Measurements from ENCODE around the gene CACNA1A.
"Not testable (repeated sequence)": the region's sequence is repeated elsewhere in the genome, so short reads cannot be mapped to it uniquely, and the experiment has no call there.

Gene CACNA1A

DNA sequence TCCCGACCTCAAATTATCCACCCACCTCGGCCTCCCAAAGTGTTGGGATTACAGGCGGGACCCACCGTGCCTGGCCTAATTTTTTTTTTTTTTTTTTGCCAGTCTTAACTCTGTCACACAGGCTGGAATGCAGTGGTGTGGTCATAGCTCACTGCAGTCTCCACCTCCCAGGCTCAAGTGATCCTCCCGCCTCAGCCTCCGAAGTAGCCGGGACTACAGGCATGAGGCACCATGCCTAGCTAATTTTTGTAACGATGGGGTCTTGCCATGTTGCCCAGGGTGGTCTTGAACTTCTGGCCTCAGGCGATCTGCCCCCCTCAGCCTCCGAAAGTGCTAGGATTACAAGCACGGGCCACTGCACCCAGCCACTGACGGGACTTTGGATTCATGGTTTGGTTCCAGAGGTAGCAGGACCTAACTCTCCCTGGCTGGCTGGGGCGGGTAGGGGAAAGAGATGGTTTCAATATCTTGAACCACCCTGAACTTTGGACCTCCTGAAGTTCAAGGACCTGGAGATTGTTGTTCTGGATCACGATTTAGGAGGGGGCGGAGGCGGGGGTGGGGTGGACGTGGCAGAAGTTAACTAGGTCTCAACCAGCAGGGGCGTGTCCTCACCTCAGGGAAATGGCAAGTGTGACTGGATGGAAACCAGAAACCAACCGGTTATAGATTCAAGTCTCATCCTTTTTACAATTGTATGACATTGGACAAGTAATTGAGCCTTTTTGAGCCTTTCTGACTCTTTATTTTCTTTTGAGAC, 315.3 kb downstream of the CACNA1A start:
- no peak for TF ChIP-seq EZH2 (optimal IDR thresholded peaks at IDR 0.05; ENCODE audit: low read depth, low read length)
- TF ChIP-seq, protein P1, sequence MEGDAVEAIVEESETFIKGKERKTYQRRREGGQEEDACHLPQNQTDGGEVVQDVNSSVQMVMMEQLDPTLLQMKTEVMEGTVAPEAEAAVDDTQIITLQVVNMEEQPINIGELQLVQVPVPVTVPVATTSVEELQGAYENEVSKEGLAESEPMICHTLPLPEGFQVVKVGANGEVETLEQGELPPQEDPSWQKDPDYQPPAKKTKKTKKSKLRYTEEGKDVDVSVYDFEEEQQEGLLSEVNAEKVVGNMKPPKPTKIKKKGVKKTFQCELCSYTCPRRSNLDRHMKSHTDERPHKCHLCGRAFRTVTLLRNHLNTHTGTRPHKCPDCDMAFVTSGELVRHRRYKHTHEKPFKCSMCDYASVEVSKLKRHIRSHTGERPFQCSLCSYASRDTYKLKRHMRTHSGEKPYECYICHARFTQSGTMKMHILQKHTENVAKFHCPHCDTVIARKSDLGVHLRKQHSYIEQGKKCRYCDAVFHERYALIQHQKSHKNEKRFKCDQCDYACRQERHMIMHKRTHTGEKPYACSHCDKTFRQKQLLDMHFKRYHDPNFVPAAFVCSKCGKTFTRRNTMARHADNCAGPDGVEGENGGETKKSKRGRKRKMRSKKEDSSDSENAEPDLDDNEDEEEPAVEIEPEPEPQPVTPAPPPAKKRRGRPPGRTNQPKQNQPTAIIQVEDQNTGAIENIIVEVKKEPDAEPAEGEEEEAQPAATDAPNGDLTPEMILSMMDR (IDR thresholded peaks at IDR 0.05; ENCODE audit: low read length) = no peak
- TF ChIP-seq EZH2phosphoT487 (IDR thresholded peaks at IDR 0.05; ENCODE audit: low read length) = no peak
- no peaks in the 10 kb centered on the region for H3K79me2 ChIP-seq (ENCODE audit: low read length)
- no peaks in the 10 kb centered on the region for H3F3A ChIP-seq (ENCODE audit: insufficient read depth, low read length)
- no peaks in the 10 kb centered on the region for H3K36me3 ChIP-seq (replicated peaks; ENCODE audit: insufficient read depth, low read length)
- H2AFZ ChIP-seq (ENCODE audit: low read length) = no peak overlapping the region
- H3K27me3 ChIP-seq (replicated peaks; ENCODE audit: insufficient read depth, low read length) = peaks cover 72% of the 10 kb centered on the region
- no peak for DNase-seq
- H3K4me2 ChIP-seq (ENCODE audit: low read depth, low read length) = no peak overlapping the region
- no peak overlapping the region for H3K27ac ChIP-seq (ENCODE audit: low read length)
- H3K4me1 ChIP-seq (ENCODE audit: low read length) = no peaks in the 10 kb centered on the region
- no peak overlapping the region for H3K4me3 ChIP-seq (ENCODE audit: low read length)
- no peaks in the 10 kb centered on the region for H3K9me3 ChIP-seq (replicated peaks; ENCODE audit: insufficient read depth, low read length)
- H4K20me1 ChIP-seq (ENCODE audit: insufficient read depth, low read length) = no peaks in the 10 kb centered on the region
- H3K9ac ChIP-seq (ENCODE audit: low read length) = no peak overlapping the region
- H3K9me2 ChIP-seq (replicated peaks; ENCODE audit: insufficient read depth, low read length) = no peaks in the 10 kb centered on the region

DNA sequence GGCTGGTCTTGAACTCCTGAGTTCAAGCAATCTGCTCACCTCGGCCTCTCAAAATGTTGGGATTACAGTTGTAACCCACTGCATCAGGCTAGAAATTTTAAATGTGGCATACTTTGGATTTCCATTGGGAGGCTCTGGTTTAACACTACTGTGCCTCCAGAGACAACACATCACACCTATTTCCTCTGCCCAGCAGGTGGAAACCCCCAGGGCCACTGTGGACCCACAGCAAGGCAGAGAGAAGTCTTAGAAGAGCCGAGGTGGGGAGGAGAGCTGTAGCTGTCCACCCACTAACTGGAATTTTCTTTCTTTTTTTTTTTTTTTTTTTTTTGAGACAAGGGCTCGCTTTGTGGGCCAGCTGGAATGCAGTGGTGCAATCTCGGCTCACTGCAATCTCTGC, 316.7 kb downstream of the CACNA1A start:
- DNase-seq = no peak
- Histone ChIP-seq H3K4me3 (ENCODE audit: low read length) (no peak overlapping the region), H3K4me1 (ENCODE audit: low read length) (no peaks in the 10 kb centered on the region), H3K9ac (ENCODE audit: low read length) (no peak overlapping the region), H3K4me2 (ENCODE audit: low read depth, low read length) (no peak overlapping the region), H3K27me3 (replicated peaks; ENCODE audit: insufficient read depth, low read length) (peaks cover 67% of the 10 kb centered on the region), H3K27ac (ENCODE audit: low read length) (no peak overlapping the region), H3K9me3 (replicated peaks; ENCODE audit: insufficient read depth, low read length) (no peaks in the 10 kb centered on the region), H3K36me3 (replicated peaks; ENCODE audit: insufficient read depth, low read length) (no peaks in the 10 kb centered on the region), H4K20me1 (ENCODE audit: insufficient read depth, low read length) (no peaks in the 10 kb centered on the region), H2AFZ (ENCODE audit: low read length) (no peak overlapping the region), H3F3A (ENCODE audit: insufficient read depth, low read length) (no peaks in the 10 kb centered on the region), H3K79me2 (ENCODE audit: low read length) (no peaks in the 10 kb centered on the region), H3K9me2 (replicated peaks; ENCODE audit: insufficient read depth, low read length) (no peaks in the 10 kb centered on the region)
- TF ChIP-seq EZH2 (optimal IDR thresholded peaks at IDR 0.05; ENCODE audit: low read depth, low read length) (no peak), EZH2phosphoT487 (IDR thresholded peaks at IDR 0.05; ENCODE audit: low read length) (no peak)
- TF ChIP-seq, protein P1 (IDR thresholded peaks at IDR 0.05; ENCODE audit: low read length) = no peak

DNA sequence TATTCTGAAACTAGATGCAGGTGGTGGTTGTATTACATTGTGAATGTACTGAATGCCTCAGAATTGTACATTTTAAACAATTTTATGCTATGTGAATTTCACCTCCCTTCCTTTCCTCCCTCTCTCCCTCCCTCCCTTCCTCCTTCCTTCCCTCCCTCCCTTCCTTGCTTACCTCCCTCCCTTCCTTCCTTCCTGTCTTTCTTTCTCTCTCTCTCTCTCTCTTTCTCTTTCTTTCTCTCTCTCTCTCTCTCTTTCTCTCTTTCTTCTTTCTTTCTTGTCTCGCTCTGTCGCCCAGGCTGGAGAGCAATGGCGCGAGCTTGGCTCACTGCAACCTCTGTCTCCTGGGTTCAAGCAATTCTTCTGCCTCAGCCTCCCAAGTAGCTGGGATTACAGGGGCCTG, 318.9 kb downstream of the CACNA1A start:
- DNase-seq = no peak
- Histone ChIP-seq H3K36me3 (replicated peaks; ENCODE audit: insufficient read depth, low read length) (no peaks in the 10 kb centered on the region), H3K4me3 (ENCODE audit: low read length) (no peak overlapping the region), H3K9ac (ENCODE audit: low read length) (no peak overlapping the region), H3K4me1 (ENCODE audit: low read length) (no peaks in the 10 kb centered on the region), H3K27me3 (replicated peaks; ENCODE audit: insufficient read depth, low read length) (peaks cover 62% of the 10 kb centered on the region), H3K4me2 (ENCODE audit: low read depth, low read length) (no peak overlapping the region), H3K9me3 (replicated peaks; ENCODE audit: insufficient read depth, low read length) (no peaks in the 10 kb centered on the region), H3K9me2 (replicated peaks; ENCODE audit: insufficient read depth, low read length) (no peaks in the 10 kb centered on the region), H3K27ac (ENCODE audit: low read length) (no peak overlapping the region), H3K79me2 (ENCODE audit: low read length) (no peaks in the 10 kb centered on the region), H2AFZ (ENCODE audit: low read length) (no peak overlapping the region), H3F3A (ENCODE audit: insufficient read depth, low read length) (no peaks in the 10 kb centered on the region), H4K20me1 (ENCODE audit: insufficient read depth, low read length) (no peaks in the 10 kb centered on the region)
- TF ChIP-seq, protein P1 (IDR thresholded peaks at IDR 0.05; ENCODE audit: low read length) = no peak
- TF ChIP-seq EZH2phosphoT487 (IDR thresholded peaks at IDR 0.05; ENCODE audit: low read length) = no peak
- TF ChIP-seq EZH2 (optimal IDR thresholded peaks at IDR 0.05; ENCODE audit: low read depth, low read length) = no peak

- not testable (repeated sequence) for H3F3A ChIP-seq (ENCODE audit: insufficient read depth, low read length); H2AFZ ChIP-seq (ENCODE audit: low read length); H3K9ac ChIP-seq (ENCODE audit: low read length); H3K4me1 ChIP-seq (ENCODE audit: low read length); H3K9me2 ChIP-seq (replicated peaks; ENCODE audit: insufficient read depth, low read length); H3K27ac ChIP-seq (ENCODE audit: low read length); DNase-seq; H3K9me3 ChIP-seq (replicated peaks; ENCODE audit: insufficient read depth, low read length); H3K79me2 ChIP-seq (ENCODE audit: low read length); H3K4me2 ChIP-seq (ENCODE audit: low read depth, low read length); H3K36me3 ChIP-seq (replicated peaks; ENCODE audit: insufficient read depth, low read length); H3K4me3 ChIP-seq (ENCODE audit: low read length); H4K20me1 ChIP-seq (ENCODE audit: insufficient read depth, low read length)
- peaks cover 66% of the 10 kb centered on the region for H3K27me3 ChIP-seq (replicated peaks; ENCODE audit: insufficient read depth, low read length)
These were observed 319.6 kb downstream of the CACNA1A start for GRCh38 chr19:13186688-13187087.

DNA sequence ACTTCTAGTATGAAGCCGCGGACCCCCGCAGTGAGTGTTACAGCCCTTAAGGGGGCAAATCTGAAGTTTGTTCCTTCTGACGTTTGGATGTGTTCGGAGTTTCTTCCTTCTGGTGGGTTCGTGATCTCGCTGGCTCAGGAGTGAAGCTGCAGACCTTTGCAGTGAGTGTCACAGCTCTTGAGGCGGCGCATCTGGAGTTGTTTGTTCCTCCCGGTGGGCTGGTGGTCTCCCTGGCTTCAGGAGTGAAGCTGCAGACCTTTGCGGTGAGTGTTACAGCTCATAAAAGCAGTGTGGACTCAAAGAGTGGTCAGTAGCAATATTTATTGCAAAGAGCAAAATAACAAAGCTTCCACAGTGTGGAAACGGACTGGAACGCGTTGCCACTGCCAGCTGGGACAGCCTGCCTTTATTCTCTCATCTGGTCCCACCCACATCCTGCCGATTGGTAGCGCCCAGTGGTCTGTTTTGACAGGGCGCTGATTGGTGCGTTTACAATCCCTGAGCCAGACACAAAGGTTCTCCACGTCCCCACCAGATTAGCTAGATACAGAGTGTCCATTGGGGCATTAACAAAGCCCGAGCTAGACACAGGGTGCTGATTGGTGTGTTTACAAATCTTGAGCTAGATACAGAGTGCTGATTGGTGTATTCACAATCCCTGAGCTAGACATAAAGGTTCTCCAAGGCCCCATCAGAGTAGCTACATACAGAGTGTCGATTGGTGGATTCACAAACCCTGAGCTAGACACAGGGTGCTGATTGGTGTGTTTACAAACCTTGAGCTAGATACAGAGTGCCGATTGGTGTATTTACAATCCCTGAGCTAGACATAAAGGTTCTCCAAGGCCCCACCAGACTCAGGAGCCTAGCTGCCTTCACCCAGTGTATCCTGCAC, 320.3 kb downstream of the CACNA1A start:
- H3K9ac ChIP-seq (ENCODE audit: low read length); H3K9me2 ChIP-seq (replicated peaks; ENCODE audit: insufficient read depth, low read length); DNase-seq; H4K20me1 ChIP-seq (ENCODE audit: insufficient read depth, low read length); H3K4me3 ChIP-seq (ENCODE audit: low read length); H3K36me3 ChIP-seq (replicated peaks; ENCODE audit: insufficient read depth, low read length); H3K79me2 ChIP-seq (ENCODE audit: low read length); H3K4me1 ChIP-seq (ENCODE audit: low read length); H3K4me2 ChIP-seq (ENCODE audit: low read depth, low read length); H3K9me3 ChIP-seq (replicated peaks; ENCODE audit: insufficient read depth, low read length); H3K27ac ChIP-seq (ENCODE audit: low read length); H3F3A ChIP-seq (ENCODE audit: insufficient read depth, low read length); H2AFZ ChIP-seq (ENCODE audit: low read length): not testable (repeated sequence)
- peaks cover 62% of the 10 kb centered on the region for H3K27me3 ChIP-seq (replicated peaks; ENCODE audit: insufficient read depth, low read length)

Measured in MM.1S (cell line).